HG03432 (cell line): ENCODE data around the gene ELAVL4.

Experiments
- ATAC-seq: cut with Tn5 transposase; IDR thresholded peaks from one replicate; pipeline ENCODE4 v1.9.1; 2021; ENCODE audit warnings: mild to moderate bottlenecking, moderate library complexity; ENCODE audit not compliant: unreplicated experiment

Gene ELAVL4

GRCh38 chr1:50246869-50247268 lies 138.1 kb downstream of the ELAVL4 start:
- no peak for ATAC-seq

GRCh38 chr1:50251702-50252101 lies 143.0 kb downstream of the ELAVL4 start:
- peak; percentile 93 for ATAC-seq

- no peak for ATAC-seq
These were observed 143.5 kb downstream of the ELAVL4 start for GRCh38 chr1:50252196-50252595.
